Stimulated activated CD8-positive, alpha-beta memory T cell treated with anti-CD3 and anti-CD28 coated beads, Interleukin-4, amount 100 ng/mL, for 4 hours (primary cell): ENCODE results near the gene BAX.

Source experiments
- DNase-seq, 2 donors: peaks; one replicate each; pipeline ENCODE4 v3.0.0-alpha.2; 2020; ENCODE audit warnings: low read depth in 2 of 2, low spot score in 1 of 2

BAX gene

GRCh38 chr19:48982280-48982679 is 27.6 kb downstream of the BAX start:
- DNase-seq: no peak

- no peak for DNase-seq
Observed at GRCh38 chr19:48985711-48986110, 31.0 kb downstream of the BAX start.

GRCh38 chr19:48986211-48986610 is 31.5 kb downstream of the BAX start:
- no peak for DNase-seq

DNA sequence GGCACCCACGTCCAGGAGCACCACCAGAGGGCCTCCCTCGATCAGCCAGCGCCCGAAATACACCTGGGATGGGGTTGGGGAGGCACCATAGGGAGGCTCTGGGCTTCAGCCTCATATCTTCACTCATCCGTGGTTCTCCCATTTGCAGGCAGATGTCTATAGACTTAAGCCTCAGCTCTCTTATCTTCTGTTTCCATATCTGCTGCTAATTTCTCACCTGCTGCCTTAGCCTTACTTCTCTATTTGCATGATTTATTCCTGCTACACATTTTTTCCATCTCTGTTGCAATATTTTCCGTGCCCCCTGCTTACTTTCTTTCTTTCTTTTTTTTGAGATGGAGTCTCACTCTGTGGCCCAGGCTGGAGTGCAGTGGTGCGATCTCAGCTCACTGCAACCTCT is 32.6 kb downstream of the BAX start:
- no peak for DNase-seq

GRCh38 chr19:48988286-48988685 is 33.6 kb downstream of the BAX start:
- no peak for DNase-seq

DNA sequence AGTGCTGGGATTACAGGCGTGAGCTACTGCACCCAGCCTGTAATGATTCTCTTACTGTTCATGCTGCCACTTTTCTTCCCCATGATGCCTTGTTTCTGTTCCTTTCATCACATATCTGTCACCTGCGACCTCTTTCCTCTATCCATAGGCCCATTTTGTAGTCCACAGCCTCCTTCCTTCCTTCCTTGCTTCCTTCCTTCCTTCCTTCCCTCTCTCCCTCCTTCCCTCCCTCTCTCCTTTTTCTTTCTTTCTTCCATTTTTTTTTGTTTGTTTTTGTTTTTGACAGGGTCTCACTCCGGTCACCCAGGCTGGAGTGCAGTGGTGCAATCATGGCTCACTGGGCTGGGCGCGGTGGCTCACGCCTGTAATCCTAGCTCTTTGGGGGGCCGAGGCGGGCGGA is 34.2 kb downstream of the BAX start:
- DNase-seq: no peak

- no peak for DNase-seq
Observed at GRCh38 chr19:48989701-48990291, 35.1 kb downstream of the BAX start.

DNA sequence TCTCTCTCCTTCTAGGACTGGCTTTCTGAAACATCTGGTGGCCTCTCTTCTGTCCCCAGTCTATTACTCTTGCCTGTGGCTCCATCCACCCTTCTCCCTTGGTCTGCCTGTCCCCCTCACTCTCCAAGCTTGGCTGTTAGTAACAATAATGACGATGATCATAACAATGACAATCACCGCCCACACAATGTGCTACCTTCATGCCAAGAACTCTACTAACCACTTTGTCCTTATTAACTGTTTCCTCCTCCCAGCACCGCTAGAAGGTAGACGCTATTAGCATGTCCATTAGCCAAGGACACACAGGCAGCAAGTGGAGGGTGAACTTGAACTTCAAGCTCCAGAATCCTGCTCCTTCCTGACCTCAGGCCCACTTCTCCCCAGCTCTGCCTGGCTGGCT is 35.7 kb downstream of the BAX start:
- DNase-seq: no peak

GRCh38 chr19:48991011-48991609 is 36.4 kb downstream of the BAX start:
- DNase-seq: no peak

GRCh38 chr19:48991873-48992580 is 37.4 kb downstream of the BAX start:
- no peak for DNase-seq

DNA sequence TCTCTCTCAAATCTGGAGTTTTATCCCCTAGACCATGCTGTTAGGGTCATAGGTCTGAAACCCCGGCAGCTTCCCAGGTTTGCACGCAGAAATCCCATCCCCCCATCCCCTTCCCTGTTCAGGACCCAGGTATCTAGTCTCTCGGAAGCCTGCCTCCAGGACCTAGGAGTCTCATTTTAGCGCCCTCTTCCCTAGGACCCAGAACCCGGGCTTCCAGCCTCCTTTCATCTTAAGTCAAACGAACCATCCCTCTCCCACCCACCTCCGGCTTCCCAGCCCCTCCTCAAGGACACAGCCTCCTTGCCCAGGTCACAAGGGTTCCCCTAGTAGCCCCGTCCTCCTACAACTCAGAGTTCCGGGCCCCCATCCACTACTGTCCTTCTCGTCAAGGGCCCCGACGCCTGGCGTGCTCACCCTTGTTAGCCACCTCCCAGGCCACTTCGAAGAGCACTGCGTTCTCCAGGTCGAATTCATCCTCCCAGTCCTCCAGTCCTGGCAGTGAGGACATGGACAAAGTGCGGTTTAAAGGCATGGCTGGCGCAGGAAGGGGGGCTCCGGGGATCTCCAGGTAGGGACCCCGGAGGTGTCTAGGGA is 38.0 kb downstream of the BAX start:
- DNase-seq: no peak

DNA sequence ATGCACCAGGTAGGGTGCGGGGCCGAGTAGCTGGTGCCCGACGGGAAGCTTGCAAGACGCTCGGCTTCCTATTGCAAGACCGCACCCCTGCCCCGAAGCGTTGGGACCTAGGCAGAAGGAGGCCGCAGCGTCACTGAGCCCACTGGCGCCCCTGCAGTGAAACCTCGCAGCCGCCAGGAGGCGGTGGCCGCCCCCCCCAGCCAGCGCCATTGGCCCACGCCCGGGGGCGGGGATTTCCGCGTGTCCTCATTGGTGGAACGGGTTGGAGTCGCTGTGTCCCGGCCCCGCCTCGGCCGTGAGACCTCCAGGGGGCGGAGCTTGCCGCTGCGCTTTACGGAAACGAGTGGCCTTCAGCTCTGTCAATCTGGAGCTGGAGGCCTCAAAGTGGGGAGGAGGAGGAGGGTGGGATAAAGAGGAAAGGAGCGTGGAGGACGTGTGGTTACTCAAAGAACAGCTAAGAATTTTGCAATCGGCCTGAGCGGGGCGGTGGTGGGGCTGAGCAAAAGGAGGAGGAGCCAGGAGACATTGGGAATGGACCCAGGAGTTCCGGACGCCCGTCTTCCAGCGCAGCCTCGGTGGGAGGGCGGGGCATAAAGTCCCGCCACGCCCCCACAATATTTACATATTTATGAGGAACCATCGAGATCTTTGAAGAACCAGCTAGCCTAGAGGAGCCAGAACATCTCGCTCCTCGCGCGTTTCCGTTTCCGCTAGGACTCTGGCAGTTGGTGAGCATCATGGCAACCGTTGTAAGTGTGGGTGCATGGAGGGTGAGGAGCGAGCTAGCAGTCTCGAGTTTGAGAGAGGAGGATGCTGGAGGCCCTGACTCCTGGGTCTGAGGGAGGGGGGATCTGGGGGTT is 38.7 kb downstream of the BAX start, which contains the start of the genes GYS1 and RUVBL2:
TSS of gene GYS1 (minus strand) at position 135 of the 860 bp plus-strand sequence. CDS start 197 bp downstream, outside the sequence.
TSS of gene RUVBL2 (plus strand) at position 713 of the 860 bp plus-strand sequence. CDS start at position 738, 25 bp downstream.
- peak; percentile 97 to 99 for DNase-seq

- DNase-seq: no peak
Observed at GRCh38 chr19:48994035-48994386, 39.3 kb downstream of the BAX start.

- DNase-seq: no peak
Observed at GRCh38 chr19:48997972-48998371, 43.3 kb downstream of the BAX start.

- DNase-seq: peak in 1 of 2 donors; percentile 22
Observed at GRCh38 chr19:48999481-49000325, 45.0 kb downstream of the BAX start.

- DNase-seq: no peak
Observed at GRCh38 chr19:49004133-49004532, 49.5 kb downstream of the BAX start.

- DNase-seq: no peak
Observed at GRCh38 chr19:49004964-49005614, 50.4 kb downstream of the BAX start.

GRCh38 chr19:49006905-49007304 is 52.2 kb downstream of the BAX start:
- DNase-seq: no peak

GRCh38 chr19:49009828-49010227 is 55.2 kb downstream of the BAX start:
- no peak for DNase-seq

- DNase-seq: no peak
Observed at GRCh38 chr19:49010453-49010852, 55.8 kb downstream of the BAX start.
